ENCODE measurements around the gene SNCA.

SNCA gene

DNA sequence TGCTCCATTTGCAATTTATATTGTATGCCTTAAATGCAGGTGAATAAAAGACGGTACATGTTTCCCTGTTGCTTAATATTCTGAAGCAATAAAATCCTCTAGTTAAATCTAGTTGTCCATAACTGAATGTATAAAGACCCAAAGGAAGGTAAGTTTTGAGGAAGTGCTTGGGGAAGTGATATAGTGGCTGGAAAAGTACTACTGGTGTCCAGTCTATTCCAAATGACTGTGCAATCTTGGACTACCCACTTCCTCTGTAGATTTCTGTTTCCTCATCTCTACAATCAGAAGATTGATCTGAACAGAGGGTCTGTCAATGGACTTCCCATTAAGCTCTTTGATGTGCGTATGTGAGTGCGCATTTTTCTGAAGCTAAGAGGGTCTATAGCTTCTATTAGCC, 17.0 kb downstream of the SNCA start:
- H3K4me3 ChIP-seq (ENCODE audit: low read length) = no peak overlapping the region
- TF ChIP-seq CTCF (conservative IDR thresholded peaks at IDR 0.05; ENCODE audit: low read depth, low read length) = no peak
- no peak for DNase-seq (ENCODE audit: low read depth)

- no peak for DNase-seq (ENCODE audit: low read depth)
- TF ChIP-seq CTCF (conservative IDR thresholded peaks at IDR 0.05; ENCODE audit: low read depth, low read length) = no peak
Measured at GRCh38 chr4:89814362-89814761, 22.6 kb downstream of the SNCA start.

GRCh38 chr4:89813197-89813596, 23.8 kb downstream of the SNCA start:
- H3K4me3 ChIP-seq (ENCODE audit: low read length) = no peak overlapping the region
- no peak for DNase-seq (ENCODE audit: low read depth)
- no peak for TF ChIP-seq CTCF (conservative IDR thresholded peaks at IDR 0.05; ENCODE audit: low read depth, low read length)

More at GRCh38 chr4:89814362-89814761, 22.6 kb downstream of the SNCA start:
- no peak overlapping the region for H3K4me3 ChIP-seq (ENCODE audit: low read length)

DNA sequence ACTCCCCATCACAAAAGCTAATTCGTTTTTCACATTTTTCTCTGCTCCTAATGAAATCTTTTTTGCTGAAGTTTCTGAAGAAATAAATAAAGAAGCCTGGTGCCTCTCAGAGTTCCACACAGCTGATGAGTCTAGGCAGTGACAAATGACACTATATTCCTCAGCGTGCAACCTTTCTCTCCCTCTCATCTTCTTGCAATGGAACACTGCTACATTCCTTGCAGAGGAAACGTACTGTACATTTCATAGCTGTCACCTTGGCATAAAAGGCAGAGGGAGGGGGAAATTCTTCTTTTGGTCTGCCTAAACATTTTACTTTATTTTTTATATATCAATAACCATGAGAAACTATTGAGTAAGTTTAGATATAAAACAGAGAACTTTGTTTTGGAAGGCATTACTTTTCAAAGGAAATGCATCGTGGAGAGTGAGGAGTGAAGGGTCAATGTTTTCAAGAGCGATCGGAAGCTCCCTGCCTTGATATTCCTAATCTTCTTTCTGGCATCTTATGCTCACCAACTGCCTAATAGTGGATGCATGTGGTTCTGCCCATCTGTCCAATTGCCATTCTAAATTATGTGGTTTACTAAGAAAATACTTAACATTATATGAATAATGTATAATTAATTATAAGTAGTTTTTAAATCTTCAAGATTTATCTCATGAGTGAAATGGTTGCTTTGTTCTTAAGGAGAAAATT, 29.4 kb downstream of the SNCA start:
- H3K4me3 ChIP-seq (ENCODE audit: low read length) = no peak overlapping the region
- no peak for DNase-seq (ENCODE audit: low read depth)
- no peak for TF ChIP-seq CTCF (conservative IDR thresholded peaks at IDR 0.05; ENCODE audit: low read depth, low read length)

DNA sequence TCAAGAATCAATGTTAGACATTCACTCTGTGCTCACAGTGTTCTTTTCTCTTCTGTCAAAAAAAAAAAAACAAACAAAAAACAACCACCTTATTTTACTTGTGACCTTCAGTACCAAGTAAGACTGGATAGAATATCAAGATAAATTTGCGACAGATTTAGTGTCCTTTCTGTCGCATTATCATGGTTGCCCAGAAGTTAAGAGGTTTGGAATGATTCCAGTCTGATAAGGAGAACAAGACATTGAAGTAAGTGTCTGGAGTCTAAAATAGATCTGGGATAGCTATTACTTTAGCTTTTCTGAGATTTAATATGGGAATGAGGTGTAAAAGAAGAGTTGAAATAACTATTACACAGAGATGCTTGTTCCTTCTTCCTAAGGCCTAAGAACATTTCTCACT, 31.7 kb downstream of the SNCA start:
- H3K4me3 ChIP-seq (ENCODE audit: low read length) = no peak overlapping the region
- no peak for TF ChIP-seq CTCF (conservative IDR thresholded peaks at IDR 0.05; ENCODE audit: low read depth, low read length)
- DNase-seq (ENCODE audit: low read depth) = no peak

GRCh38 chr4:89803915-89804314, 33.0 kb downstream of the SNCA start:
- peak; percentile 29 for TF ChIP-seq CTCF (conservative IDR thresholded peaks at IDR 0.05; ENCODE audit: low read depth, low read length)
- DNase-seq (ENCODE audit: low read depth) = peak; percentile 40
- H3K4me3 ChIP-seq (ENCODE audit: low read length) = no peak overlapping the region

- TF ChIP-seq CTCF (conservative IDR thresholded peaks at IDR 0.05; ENCODE audit: low read depth, low read length) = no peak
- no peak for DNase-seq (ENCODE audit: low read depth)
- no peak overlapping the region for H3K4me3 ChIP-seq (ENCODE audit: low read length)
Measured at GRCh38 chr4:89803036-89803435, 33.9 kb downstream of the SNCA start.

All from retinal pigment epithelial cell (primary cell).